ENCODE measurements around the gene NUP133. TPM values are rescaled to one million over a fixed set of nuclear protein-coding genes. Genes with fewer than 3 reads are reported as not detected.

Gene NUP133
- total and polyA plus RNA-seq, 2 donors (not counting 3 experiments of a cell fraction or from before 2014, with no cell fraction given), result 13.4 to 43.2 TPM

DNA sequence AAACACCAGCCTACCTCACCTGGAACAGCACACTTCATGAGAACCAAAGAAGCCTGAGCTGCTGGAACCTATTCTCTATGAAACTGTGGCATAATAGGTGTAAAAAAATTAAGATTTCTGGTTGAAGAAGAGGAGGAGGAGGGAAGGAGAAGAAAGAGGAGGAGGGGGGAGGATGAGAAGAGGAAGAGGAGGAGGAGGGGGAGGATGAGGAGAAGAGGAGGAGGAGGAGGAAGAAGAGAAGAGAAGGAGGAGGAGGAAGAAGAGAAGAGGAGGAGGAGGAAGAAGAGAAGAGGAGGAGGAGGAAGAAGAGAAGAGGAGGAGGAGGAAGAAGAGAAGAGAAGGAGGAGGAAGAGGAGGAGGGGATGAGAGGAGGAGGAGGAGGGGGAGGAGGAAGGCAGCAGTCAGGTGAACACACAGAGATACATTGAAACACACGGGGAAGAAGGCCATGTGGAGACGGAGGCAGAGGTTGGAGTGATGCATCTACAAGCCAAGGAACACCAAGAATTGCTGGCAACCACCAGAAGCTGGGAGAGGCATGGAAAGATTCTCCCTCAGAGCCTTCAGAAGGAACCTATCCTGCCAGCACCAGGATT lies 82.5 kb downstream of the NUP133 start:
- no peaks in the 10 kb centered on the region for H3K36me3 ChIP-seq (ENCODE audit: control insufficient read depth in 2 of 2, extremely low read depth in 1 of 2, insufficient read depth in 2 of 2, low read length in 2 of 2)
- no TSS peak for BruUV-seq (replicated peaks)
- H2AFZ ChIP-seq (ENCODE audit: low read depth, low read length), result no peak overlapping the region
- H4K20me1 ChIP-seq (replicated peaks; ENCODE audit: control insufficient read depth, extremely low read depth, insufficient read depth, low read length), result no peaks in the 10 kb centered on the region
- no peaks in the 10 kb centered on the region for H3K79me2 ChIP-seq (ENCODE audit: control insufficient read depth, insufficient read depth, low read length)
- FAIRE-seq (no peak), DNase-seq (ENCODE audit: low read depth, low spot score) (no peak)
- intact Hi-C loops (cut with micrococcal nuclease), result no loop called here
- no peaks in the 10 kb centered on the region for H3K4me1 ChIP-seq (ENCODE audit: control insufficient read depth, extremely low read depth, insufficient read depth, low read length)
- peaks cover 0 to 12% of the 10 kb centered on the region in 2 experiments for H3K27me3 ChIP-seq (ENCODE audit: control insufficient read depth in 2 of 2, insufficient read depth in 2 of 2, low read length in 2 of 2)
- dilution Hi-C loops (cut with MboI; ENCODE audit: extremely low pct_ligation_motif_present, low sequenced_read_pairs), result no loop called here
- H3K9me1 ChIP-seq (replicated peaks; ENCODE audit: control insufficient read depth, extremely low read depth, insufficient read depth, low read length), result no peaks in the 10 kb centered on the region
- H3K9me3 ChIP-seq (replicated peaks; ENCODE audit: control insufficient read depth, insufficient read depth, low read length), result no peaks in the 10 kb centered on the region
- TF ChIP-seq POLR2A (IDR thresholded peaks at IDR 0.05; ENCODE audit: low read depth, low read length) (no peak), EZH2 (IDR thresholded peaks at IDR 0.05; ENCODE audit: borderline replicate concordance, low read depth, low read length, severe bottlenecking) (no peak), JUN (IDR thresholded peaks at IDR 0.05; ENCODE audit: borderline replicate concordance, insufficient read depth, insufficient read length, low read depth) (no peak), GATA2 (IDR thresholded peaks at IDR 0.05; ENCODE audit: insufficient read depth, insufficient read length, low read depth, low read length) (no peak), MYC (IDR thresholded peaks at IDR 0.05; ENCODE audit: low read depth, low read length) (no peak), FOS (IDR thresholded peaks at IDR 0.05; ENCODE audit: borderline replicate concordance, insufficient read depth, low read length) (no peak), POLR2AphosphoS5 (IDR thresholded peaks at IDR 0.05; ENCODE audit: insufficient read depth, low read depth, low read length) (no peak)
- TF ChIP-seq, protein P1, sequence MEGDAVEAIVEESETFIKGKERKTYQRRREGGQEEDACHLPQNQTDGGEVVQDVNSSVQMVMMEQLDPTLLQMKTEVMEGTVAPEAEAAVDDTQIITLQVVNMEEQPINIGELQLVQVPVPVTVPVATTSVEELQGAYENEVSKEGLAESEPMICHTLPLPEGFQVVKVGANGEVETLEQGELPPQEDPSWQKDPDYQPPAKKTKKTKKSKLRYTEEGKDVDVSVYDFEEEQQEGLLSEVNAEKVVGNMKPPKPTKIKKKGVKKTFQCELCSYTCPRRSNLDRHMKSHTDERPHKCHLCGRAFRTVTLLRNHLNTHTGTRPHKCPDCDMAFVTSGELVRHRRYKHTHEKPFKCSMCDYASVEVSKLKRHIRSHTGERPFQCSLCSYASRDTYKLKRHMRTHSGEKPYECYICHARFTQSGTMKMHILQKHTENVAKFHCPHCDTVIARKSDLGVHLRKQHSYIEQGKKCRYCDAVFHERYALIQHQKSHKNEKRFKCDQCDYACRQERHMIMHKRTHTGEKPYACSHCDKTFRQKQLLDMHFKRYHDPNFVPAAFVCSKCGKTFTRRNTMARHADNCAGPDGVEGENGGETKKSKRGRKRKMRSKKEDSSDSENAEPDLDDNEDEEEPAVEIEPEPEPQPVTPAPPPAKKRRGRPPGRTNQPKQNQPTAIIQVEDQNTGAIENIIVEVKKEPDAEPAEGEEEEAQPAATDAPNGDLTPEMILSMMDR (IDR thresholded peaks at IDR 0.05; ENCODE audit: extremely low read depth in 1 of 2, insufficient read depth in 1 of 2, low read depth in 1 of 2, low read length in 2 of 2), result no peak
- TF ChIP-seq, protein P2, sequence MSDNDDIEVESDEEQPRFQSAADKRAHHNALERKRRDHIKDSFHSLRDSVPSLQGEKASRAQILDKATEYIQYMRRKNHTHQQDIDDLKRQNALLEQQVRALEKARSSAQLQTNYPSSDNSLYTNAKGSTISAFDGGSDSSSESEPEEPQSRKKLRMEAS (IDR thresholded peaks at IDR 0.05; ENCODE audit: insufficient read depth, insufficient read length), result no peak
- H3K4me3 ChIP-seq (replicated peaks in 1 of 3; ENCODE audit: insufficient read depth in 1 of 3, low read depth in 1 of 3, low read length in 3 of 3), result no peak overlapping the region
- H3K9ac ChIP-seq (replicated peaks; ENCODE audit: extremely low read depth, insufficient read depth, low read length), result no peak overlapping the region
- ChIA-PET POLR2A (no interaction called here), CTCF (no interaction called here)
- H3K27ac ChIP-seq (ENCODE audit: insufficient read depth, low read depth, low read length), result no peak overlapping the region
- H3K4me2 ChIP-seq (ENCODE audit: insufficient read depth, low read length), result no peak overlapping the region

Data from endothelial cell of umbilical vein (primary cell).